Ectodermal cell (in vitro differentiated cells): Measurements from ENCODE around the gene ITPKB.
A peak's percentile ranks its signal among the peaks of the same experiment; 100 is the strongest.

Experiments used
- H3K27ac ChIP-seq: 2 replicates; pipeline ENCODE4 v1.7.0; 2013; ENCODE audit warnings: mild to moderate bottlenecking, low read depth, low read length; ENCODE audit not compliant: insufficient read depth, poor library complexity, severe bottlenecking
- H3K27me3 ChIP-seq: 2 replicates; pipeline ENCODE4 v1.7.0; 2013; ENCODE audit warnings: mild to moderate bottlenecking, low read length; ENCODE audit not compliant: insufficient read depth, control insufficient read depth, poor library complexity, severe bottlenecking
- H3K36me3 ChIP-seq: one replicate; pipeline ENCODE4 v1.7.0; 2013; ENCODE audit warnings: low read length; ENCODE audit not compliant: control insufficient read depth, insufficient read depth
- H3K4me1 ChIP-seq: one replicate; pipeline ENCODE4 v1.7.0; 2013; ENCODE audit warnings: low read length; ENCODE audit not compliant: control insufficient read depth, insufficient read depth
- H3K4me3 ChIP-seq: 2 replicates; pipeline ENCODE4 v1.7.0; 2013; ENCODE audit warnings: low read depth, low read length, control low read depth; ENCODE audit not compliant: insufficient read depth
- H3K9me3 ChIP-seq: 2 replicates; pipeline ENCODE4 v1.7.0; 2013; ENCODE audit warnings: mild to moderate bottlenecking, low read length, moderate library complexity; ENCODE audit not compliant: control insufficient read depth
- WGBS, 2 experiments: methylation state at CpG; one replicate each; pipeline ENCODE4 v1.1.7; 2013; ENCODE audit warnings: missing lambda C conversion rate in 2 of 2; 5-methylcytosine and 5-hydroxymethylcytosine counted together

Gene ITPKB

DNA sequence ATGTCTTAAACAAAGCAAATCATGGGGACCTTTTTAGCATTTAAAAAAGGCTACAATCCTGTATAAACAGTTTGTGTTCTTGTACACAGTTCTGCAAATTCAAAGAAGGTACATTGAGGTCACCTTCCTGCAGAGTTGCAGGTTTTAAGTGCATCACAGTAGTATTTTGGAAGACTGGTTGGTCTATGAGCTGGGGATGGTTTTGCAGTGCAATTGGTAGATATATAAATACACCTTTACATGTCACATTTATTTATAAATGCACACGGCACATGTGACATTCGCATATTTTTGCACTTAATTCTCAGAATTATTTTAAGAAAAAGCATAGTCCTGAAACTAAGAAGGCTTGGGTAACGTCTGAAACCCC, 599 bp upstream of the ITPKB start:
- Histone ChIP-seq H3K4me1 (peaks cover 21% of the 10 kb centered on the region), H3K4me3 (peak overlapping the region; percentile 71), H3K36me3 (no peaks in the 10 kb centered on the region), H3K27ac (no peak overlapping the region), H3K27me3 (peaks cover 51% of the 10 kb centered on the region), H3K9me3 (no peaks in the 10 kb centered on the region)
- WGBS, 2 experiments: 89 to 94% methylated on average over 3 of the region's 3 CpGs

- H3K27me3 ChIP-seq: peaks cover 51% of the 10 kb centered on the region
- peaks cover 23% of the 10 kb centered on the region for H3K4me1 ChIP-seq
- H3K4me3 ChIP-seq: peak overlapping the region; percentile 71
- H3K27ac ChIP-seq: no peak overlapping the region
- no peaks in the 10 kb centered on the region for H3K9me3 ChIP-seq
- no peaks in the 10 kb centered on the region for H3K36me3 ChIP-seq
- WGBS, 2 experiments: 0 to 1% methylated on average over 52 of the region's 52 CpGs
Observed at GRCh38 chr1:226738421-226738994, 574 bp downstream of the ITPKB start.

- peaks cover 51% of the 10 kb centered on the region for H3K27me3 ChIP-seq
- WGBS, 2 experiments: 0% methylated on average over 49 of the region's 49 CpGs
- no peaks in the 10 kb centered on the region for H3K9me3 ChIP-seq
- H3K27ac ChIP-seq: no peak overlapping the region
- H3K36me3 ChIP-seq: no peaks in the 10 kb centered on the region
- peak overlapping the region; percentile 71 for H3K4me3 ChIP-seq
- H3K4me1 ChIP-seq: peaks cover 24% of the 10 kb centered on the region
Observed at GRCh38 chr1:226737819-226738420, 1.2 kb downstream of the ITPKB start.

DNA sequence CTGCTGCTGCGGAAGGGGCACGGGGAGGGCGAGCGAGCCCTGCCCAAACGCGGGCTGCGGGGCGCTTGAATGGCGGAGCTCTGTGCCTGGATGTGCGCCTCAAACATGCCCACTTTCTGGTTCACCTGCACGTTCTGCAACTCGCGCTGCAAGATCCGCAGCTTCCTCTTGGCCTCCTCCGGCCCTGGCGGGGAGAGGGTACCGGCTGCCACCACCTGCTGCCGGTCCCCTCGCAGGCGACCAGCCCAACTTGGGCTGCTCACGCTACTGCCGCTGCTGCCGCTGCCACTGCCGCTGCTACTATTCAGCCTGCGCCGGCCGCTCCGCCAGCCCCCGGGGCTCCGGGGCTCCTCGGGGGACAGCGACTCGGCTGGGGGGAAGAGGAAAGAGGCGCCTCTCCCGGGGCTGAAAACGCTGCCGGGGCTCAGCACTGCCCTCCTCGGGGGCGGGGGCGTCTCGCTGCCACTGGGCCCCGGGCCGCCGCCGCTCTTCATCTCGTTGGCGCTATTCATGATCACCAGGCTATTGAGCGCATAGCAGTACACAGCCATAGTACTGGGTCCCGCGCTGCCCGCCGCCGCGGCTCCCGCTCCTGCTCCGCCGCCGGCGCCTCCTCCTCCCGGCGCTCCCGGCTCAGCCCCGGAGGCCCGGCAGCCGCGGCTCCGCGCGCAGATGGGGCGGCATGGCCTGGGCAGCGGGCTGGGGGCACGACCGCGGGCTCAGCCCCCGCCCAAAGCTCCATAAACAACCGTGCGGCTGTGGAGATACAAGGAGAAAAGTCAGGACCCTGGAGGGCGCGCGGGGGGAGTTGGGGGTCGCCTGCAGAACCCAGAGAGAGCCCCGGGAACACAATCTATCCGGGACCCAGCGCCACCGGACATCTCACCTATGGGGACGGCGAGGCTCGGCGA, 1.9 kb downstream of the ITPKB start:
- Histone ChIP-seq H3K27ac (no peak overlapping the region), H3K4me3 (peak overlapping the region; percentile 71), H3K36me3 (no peaks in the 10 kb centered on the region), H3K4me1 (peaks cover 24% of the 10 kb centered on the region), H3K27me3 (peaks cover 51% of the 10 kb centered on the region), H3K9me3 (no peaks in the 10 kb centered on the region)
- WGBS, 2 experiments: 6 to 7% methylated on average over 89 of the region's 89 CpGs

DNA sequence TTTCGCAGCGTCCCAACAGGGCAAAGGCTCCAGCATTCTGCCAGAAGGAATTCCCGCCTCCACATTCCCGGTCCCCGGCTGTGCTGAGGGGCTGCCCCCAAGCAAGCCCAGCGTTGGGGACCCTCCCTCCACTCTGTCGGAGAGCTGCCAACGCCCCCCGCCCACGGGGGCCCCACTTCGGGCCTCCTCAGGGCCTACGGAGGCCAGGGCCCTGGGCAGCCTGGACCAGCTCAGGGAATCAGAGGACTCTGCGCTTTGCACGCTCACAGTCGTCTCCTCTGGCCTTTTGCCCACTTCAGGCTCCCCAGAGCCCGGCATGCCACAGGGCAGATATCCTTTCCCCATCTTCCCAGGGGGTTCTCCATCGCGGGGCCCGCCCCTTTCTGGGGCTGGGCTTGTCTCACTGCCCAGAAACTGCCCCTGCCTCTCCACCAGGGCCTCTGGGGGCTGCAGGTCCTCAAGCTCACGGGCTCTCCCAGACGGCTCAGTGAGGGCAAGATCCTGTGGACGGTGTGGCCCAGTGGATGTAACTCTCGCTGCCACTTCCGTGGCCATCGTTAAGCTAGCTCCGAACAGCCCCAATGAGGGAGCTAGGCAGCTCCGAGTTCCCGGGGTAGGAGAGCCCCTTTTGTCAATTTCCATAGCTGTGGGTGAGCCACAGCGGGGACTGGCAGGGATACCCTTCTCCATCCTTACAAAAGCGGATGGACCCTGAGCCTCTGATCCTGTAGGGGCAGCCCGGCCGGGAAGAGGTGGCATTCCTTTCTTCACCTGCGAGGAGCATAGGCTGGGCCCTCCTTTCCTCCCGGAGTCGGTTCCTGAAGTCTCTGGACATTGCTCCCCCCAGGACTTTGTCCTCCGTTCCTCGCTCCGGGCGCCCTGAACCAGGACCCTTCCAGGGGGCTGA, 2.8 kb downstream of the ITPKB start:
- peak overlapping the region; percentile 71 for H3K4me3 ChIP-seq
- no peak overlapping the region for H3K27ac ChIP-seq
- H3K27me3 ChIP-seq: peaks cover 50% of the 10 kb centered on the region
- peaks cover 24% of the 10 kb centered on the region for H3K4me1 ChIP-seq
- no peaks in the 10 kb centered on the region for H3K36me3 ChIP-seq
- WGBS, 2 experiments: 63 to 64% methylated on average over 39 of the region's 39 CpGs
- no peaks in the 10 kb centered on the region for H3K9me3 ChIP-seq

DNA sequence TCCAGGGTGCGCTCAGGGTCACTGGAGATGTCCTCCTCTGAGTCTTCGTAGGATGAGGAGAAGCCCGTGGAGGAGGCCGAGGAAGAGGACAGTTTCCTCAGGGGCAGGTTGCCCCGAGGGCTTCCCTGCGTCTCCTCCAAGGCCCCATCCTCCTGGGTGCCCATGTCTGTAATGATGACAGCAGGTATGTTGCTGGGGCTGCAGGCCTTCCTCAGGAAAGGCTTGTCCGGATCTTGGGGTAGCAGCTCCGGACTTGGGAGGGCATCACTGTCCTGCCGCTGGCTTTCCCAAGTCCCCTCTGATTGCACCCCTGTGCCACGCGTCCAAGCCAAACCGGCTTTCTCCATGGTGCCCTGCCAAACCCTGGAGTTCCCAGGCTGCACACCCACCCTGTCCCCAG, 3.5 kb downstream of the ITPKB start:
- Histone ChIP-seq H3K9me3 (no peaks in the 10 kb centered on the region), H3K27ac (no peak overlapping the region), H3K36me3 (no peaks in the 10 kb centered on the region), H3K4me3 (peak overlapping the region; percentile 4), H3K27me3 (peaks cover 43% of the 10 kb centered on the region), H3K4me1 (peaks cover 24% of the 10 kb centered on the region)
- 84 to 85% methylated on average over 12 of the region's 12 CpGs for WGBS, 2 experiments

DNA sequence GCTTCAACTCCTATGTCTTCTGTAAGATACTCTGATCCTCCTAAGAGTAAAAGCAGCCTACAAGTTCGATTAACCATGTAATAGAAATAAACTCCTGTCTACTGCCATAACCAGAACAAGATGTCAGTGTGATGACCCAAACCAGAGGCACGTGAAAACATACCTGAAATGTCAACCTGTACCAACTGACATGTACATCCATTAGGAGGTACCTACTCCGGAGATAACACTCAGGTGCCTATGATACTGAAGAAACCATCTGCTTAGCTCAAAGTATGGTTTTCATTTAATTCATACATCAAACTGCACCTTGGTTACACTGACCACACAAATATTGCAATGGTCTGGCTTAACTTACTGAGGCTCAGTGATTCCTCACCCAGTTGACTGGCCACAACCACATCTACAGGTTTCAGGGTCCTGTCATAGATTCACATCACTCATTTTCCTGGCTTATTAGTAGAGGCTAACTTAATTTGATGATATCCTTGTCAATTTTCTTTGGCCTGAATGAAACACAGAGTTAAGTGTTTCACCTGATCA, 4.4 kb downstream of the ITPKB start:
- no peaks in the 10 kb centered on the region for H3K9me3 ChIP-seq
- WGBS, 2 experiments: 91% methylated on average over 3 of the region's 3 CpGs
- H3K36me3 ChIP-seq: no peaks in the 10 kb centered on the region
- peaks cover 34% of the 10 kb centered on the region for H3K27me3 ChIP-seq
- no peak overlapping the region for H3K4me3 ChIP-seq
- H3K27ac ChIP-seq: no peak overlapping the region
- peaks cover 22% of the 10 kb centered on the region for H3K4me1 ChIP-seq

DNA sequence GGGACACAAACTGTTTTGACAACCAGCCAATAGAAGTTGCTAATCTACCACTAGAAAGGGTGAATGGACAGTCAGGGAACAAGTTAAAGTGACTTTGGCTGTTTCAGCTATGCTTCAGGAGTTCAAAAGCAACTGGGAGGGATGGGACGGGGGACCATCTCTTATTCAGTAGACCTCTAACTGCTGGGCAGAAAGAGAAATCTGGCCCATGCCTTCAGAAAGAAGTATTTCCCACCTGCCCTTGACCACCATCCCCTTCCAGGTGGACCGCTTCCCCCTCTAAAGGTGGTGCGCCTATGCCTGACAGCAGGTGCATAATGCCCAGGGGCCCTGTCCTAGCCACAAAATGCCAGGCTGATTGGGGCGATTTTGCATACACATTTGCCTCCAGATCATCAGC, 5.2 kb downstream of the ITPKB start:
- Histone ChIP-seq H3K27ac (no peak overlapping the region), H3K36me3 (no peaks in the 10 kb centered on the region), H3K4me3 (no peak overlapping the region), H3K4me1 (peaks cover 16% of the 10 kb centered on the region), H3K9me3 (no peaks in the 10 kb centered on the region), H3K27me3 (peaks cover 26% of the 10 kb centered on the region)
- WGBS, 2 experiments: 93 to 95% methylated on average over 4 of the region's 4 CpGs

- Histone ChIP-seq H3K27me3 (peaks cover 21% of the 10 kb centered on the region), H3K36me3 (no peaks in the 10 kb centered on the region), H3K4me3 (no peak overlapping the region), H3K9me3 (no peaks in the 10 kb centered on the region), H3K4me1 (peaks cover 17% of the 10 kb centered on the region), H3K27ac (no peak overlapping the region)
- WGBS, 2 experiments: 91% methylated on average over 4 of the region's 4 CpGs
Observed at GRCh38 chr1:226733304-226733703, 5.8 kb downstream of the ITPKB start.
